Epidermal melanocyte (primary cell): ENCODE data around the gene KLHL21.
"Not testable (repeated sequence)": the region's sequence is repeated elsewhere in the genome, so short reads cannot be mapped to it uniquely, and the experiment has no call there.

ENCODE experiments used
- DNase-seq: peaks from one replicate; pipeline ENCODE4 v3.0.0; 2011; ENCODE audit warnings: low spot score; ENCODE audit not compliant: insufficient read length

KLHL21 gene

DNA sequence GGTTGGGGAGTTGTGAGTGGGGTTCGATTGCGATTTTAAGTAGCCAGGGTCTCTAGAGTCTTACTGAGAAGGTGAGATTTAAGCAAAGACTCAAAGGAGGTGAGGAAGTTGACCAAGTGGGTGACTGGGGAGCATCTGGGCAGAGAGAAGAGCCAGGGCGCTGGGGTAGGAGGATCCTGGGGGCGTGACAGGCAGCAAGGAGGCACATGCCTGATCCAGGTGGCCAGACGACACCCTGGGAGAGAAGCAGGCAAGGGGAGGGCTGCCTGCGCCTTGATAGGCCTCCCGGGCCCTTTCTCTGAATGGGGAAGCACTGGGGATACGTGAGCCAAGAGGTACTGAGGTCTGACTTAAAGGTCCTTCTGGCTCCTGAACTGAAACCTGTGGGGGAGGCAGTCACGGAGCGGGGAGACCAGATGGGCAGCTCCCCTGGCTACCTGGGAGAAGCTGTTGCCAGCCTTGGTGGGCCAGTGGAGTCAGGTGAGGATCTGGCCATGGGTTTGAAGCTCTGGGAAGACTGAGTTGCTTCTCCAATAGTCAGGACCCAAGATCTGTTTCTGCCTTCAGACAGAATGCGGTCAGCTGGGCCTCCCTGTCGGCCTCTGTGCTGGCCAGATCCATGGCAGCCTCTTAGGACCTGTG, 17.5 kb downstream of the KLHL21 start:
- DNase-seq, result no peak

DNA sequence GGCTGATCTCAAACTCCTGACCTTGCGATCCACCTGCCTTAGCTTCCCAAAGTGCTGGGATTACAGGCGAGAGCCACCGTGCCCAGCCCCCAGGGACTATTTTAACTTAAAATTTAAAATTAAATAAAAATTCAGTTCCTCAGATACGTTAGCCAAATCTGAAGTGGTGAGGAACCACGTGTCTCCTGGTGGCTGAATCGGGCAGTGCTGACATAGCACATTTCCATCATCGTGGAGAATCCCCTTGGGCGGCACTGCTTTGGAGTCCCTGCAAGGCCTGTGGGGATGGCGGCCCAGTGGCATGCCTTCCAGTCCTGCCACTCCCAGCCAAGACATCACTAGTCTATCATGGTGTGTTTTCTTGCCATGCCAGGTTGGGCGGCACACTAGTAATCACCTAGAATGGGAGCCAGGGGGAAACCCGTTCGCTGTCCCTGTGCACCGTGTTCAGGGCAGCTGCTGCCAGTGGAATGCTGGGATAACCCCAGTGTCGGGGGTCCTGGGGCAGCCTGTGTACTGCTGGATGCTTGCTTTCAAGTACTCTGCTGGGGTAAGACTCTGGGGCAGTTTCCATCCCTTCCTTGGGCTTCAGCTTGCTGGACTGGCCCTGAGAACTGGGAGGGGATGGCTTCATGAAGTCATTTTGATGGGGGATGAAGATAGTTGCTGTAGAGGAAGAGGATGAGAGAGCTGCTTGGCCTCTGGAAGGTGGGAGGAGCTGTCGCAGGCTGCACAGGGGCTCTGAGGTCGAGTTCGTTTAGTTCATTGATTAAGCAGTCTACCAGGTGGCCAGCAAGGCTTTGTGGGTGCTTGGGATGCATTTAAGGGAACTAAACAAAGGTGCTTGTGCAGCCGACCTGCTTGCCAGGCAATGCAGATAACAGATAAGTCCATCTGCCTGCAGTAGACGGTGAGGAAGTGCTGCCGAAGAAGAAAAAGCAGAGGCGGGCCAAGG, 18.3 kb downstream of the KLHL21 start:
- no peak for DNase-seq

DNA sequence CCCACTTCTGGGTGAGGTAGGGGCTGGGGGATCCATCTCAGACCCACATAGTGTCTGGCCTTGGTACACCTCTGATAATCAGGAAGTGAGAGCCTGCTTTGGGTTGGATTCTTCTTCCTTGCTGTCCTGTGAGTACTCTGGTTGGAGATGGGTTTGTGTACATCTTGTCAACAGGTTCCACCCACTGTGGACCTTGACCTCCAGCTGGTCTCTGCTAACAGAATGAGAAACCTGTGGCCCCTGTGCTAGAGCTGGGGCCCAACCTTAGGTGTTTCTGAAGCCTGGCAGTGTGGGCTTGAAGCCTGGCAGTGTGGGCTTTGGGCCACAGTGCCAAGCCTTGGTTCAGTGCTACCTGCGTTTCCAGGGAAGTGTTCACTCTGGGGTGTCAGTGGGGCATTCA, 20.3 kb downstream of the KLHL21 start:
- DNase-seq, result no peak

DNA sequence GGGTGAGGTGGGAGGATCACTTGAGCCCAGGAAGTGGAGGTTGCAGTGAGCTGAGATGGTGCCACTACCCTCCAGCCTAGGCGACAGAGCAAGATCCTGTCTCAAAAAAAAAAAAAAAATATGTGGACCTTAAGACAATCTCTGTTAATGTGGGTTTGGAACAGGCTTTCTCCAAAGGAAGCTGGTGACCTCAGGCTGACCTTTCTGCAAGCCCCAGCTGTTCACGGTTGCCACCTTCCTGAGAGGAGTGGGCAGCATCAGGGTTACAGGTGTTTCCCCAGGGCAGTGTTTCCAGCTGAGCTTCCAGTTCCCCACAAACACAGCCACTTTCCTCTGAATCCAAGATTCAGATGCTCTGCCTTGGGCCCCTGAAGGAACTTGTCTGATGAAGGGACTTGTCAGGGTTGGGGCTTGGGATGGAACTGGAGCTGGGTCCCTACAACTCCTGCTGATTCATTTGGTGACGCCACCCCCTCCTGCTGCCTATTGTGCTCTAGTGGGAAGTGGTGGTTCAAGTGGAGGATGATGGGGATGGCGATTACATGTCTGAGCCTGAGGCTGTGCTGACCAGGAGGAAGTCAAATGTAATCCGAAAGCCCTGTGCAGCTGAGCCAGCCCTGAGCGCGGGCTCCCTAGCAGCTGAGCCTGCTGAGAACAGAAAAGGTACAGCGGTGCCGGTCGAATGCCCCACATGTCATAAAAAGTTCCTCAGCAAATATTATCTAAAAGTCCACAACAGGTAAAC, 20.9 kb downstream of the KLHL21 start:
- no peak for DNase-seq

DNA sequence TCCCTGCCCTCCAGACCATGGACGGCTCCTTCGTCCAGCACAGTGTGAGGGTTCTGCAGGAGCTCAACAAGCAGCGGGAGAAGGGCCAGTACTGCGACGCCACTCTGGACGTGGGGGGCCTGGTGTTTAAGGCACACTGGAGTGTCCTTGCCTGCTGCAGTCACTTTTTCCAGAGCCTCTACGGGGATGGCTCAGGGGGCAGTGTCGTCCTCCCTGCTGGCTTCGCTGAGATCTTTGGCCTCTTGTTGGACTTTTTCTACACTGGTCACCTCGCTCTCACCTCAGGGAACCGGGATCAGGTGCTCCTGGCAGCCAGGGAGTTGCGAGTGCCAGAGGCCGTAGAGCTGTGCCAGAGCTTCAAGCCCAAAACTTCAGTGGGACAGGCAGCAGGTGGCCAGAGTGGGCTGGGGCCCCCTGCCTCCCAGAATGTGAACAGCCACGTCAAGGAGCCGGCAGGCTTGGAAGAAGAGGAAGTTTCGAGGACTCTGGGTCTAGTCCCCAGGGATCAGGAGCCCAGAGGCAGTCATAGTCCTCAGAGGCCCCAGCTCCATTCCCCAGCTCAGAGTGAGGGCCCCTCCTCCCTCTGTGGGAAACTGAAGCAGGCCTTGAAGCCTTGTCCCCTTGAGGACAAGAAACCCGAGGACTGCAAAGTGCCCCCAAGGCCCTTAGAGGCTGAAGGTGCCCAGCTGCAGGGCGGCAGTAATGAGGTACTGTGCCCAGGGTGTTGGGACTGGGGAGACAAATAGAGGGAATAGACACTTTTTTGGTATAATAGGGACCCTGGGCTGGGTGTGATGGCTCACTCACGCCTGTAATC, 21.9 kb downstream of the KLHL21 start:
- DNase-seq, result no peak

DNA sequence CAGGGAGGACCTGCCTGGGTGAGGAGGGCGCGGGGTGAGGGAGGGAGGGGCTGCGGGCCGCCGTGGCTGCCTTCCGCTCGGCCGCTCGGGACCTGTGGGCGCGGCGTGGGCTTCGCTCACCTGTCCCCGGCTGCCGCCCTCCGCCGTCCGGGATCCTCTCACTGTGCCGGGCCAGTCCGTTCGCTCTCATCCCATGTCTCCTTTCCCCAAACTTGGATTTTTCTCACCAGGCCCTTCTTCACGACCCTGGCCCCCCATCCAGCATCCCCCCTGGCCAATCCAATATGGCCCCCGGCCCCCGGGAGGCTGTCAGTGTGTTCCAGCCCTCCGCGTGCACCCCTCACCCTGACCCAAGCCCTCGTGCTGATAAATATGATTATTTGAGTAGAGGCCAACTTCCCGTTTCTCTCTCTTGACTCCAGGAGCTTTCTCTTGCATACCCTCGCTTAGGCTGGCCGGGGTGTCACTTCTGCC, 22.5 kb downstream of the KLHL21 start:
- no peak for DNase-seq

DNA sequence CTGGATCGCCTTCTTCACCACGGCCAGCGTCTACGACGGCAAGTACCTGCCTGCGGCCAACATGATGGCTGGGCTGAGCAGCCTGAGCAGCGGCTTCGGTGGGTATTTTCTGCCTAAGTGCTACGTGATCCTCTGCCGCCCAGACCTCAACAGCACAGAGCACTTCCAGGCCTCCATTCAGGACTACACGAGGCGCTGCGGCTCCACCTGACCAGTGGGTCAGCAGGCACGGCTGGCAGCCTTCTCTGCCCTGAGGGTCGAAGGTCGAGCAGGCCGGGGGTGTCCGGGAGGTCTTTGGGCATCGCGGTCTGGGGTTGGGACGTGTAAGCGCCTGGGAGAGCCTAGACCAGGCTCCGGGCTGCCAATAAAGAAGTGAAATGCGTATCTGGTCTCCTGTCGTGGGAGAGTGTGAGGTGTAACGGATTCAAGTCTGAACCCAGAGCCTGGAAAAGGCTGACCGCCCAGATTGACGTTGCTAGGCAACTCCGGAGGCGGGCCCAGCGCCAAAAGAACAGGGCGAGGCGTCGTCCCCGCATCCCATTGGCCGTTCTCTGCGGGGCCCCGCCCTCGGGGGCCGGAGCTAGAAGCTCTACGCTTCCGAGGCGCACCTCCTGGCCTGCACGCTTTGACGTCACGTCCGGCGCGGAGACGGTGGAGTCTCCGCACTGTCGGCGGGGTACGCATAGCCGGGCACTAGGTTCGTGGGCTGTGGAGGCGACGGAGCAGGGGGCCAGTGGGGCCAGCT, 23.1 kb downstream of the KLHL21 start, which contains the start of gene ZBTB48:
TSS of gene ZBTB48 (plus strand) at position 621 of the 745 bp plus-strand sequence. CDS start 616 bp downstream, outside the sequence.
- peak; percentile 100 for DNase-seq

DNA sequence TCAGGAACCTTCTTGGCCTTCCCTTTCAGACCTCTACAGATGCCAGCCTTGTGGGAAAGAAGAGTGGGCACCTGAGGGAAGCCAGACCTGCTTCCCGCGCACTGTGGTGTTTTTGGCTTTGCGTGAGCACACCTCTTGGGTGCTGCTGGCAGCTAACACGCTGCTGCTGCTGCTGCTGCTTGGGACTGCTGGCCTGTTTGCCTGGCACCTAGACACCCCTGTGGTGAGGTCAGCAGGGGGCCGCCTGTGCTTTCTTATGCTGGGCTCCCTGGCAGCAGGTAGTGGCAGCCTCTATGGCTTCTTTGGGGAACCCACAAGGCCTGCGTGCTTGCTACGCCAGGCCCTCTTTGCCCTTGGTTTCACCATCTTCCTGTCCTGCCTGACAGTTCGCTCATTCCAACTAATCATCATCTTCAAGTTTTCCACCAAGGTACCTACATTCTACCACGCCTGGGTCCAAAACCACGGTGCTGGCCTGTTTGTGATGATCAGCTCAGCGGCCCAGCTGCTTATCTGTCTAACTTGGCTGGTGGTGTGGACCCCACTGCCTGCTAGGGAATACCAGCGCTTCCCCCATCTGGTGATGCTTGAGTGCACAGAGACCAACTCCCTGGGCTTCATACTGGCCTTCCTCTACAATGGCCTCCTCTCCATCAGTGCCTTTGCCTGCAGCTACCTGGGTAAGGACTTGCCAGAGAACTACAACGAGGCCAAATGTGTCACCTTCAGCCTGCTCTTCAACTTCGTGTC, 23.9 kb downstream of the KLHL21 start:
- DNase-seq, result no peak

DNA sequence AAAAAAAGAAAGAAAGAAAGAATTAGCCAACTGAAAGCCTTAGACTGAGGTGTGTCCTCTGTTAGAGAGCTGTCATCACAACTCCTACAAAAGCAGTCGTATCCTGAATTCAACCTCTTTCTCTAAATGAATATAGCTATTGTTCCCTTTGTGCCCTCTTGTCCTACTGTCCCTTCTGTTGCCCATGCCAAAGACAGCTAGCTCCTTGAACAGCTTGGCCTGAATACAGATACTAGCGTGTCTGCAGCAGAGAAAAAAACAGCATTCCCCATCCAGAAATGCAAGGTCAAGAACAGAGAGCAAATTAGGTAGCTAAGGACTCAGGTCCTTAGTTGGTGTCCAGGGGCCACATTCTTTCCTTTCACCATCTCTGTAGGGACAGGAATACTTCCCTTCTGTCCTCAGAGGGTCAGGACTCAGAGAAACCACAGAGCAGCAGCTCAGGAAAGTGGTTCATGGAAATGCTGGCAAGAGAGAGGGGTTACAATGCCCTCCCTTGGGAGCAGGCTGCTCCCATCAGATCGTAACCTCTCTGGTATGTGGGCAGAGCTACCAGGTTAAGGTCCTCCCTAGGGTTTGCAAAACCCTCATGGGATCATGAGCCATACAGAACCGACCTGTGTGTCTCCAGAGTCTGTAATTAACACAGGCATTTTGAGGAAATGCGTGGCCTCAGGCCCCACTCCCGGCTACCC, 24.7 kb downstream of the KLHL21 start:
- DNase-seq, result no peak

DNA sequence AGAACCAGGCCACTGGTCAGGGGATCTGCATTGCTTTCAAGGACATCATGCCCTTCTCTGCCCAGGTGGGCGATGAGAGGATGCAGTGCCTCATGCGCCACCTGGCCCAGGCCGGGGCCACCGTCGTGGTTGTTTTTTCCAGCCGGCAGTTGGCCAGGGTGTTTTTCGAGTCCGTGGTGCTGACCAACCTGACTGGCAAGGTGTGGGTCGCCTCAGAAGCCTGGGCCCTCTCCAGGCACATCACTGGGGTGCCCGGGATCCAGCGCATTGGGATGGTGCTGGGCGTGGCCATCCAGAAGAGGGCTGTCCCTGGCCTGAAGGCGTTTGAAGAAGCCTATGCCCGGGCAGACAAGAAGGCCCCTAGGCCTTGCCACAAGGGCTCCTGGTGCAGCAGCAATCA, 27.9 kb downstream of the KLHL21 start:
- DNase-seq, result no peak

DNA sequence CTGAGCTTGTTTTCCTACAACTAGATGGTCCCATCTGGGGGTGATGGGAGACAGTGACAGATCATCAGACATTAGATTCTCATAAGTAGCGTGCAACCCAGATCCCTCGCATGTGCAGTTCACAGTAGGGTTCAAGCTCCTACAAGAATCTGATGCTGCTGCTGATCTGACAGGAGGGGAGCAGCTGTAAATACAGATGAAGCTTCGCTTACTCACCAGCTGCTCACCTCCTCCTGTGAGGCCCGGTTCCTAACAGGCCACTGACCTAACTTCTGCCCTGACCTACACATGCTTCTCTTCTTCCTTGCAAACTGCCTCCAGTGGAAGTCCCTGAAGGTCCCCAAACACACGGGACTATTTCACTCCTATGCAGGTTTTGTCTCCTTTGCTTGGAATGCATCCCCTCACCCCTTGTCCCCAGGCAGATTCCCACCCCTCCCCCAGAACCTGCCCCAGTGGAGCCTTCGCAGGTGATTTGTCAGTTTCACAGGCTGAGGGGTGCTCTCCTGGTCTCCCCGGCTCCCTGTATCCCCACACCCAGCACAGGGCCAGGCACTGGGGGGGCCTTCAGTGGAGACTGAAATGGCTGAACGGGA, 28.5 kb downstream of the KLHL21 start:
- peak; percentile 2 for DNase-seq

DNA sequence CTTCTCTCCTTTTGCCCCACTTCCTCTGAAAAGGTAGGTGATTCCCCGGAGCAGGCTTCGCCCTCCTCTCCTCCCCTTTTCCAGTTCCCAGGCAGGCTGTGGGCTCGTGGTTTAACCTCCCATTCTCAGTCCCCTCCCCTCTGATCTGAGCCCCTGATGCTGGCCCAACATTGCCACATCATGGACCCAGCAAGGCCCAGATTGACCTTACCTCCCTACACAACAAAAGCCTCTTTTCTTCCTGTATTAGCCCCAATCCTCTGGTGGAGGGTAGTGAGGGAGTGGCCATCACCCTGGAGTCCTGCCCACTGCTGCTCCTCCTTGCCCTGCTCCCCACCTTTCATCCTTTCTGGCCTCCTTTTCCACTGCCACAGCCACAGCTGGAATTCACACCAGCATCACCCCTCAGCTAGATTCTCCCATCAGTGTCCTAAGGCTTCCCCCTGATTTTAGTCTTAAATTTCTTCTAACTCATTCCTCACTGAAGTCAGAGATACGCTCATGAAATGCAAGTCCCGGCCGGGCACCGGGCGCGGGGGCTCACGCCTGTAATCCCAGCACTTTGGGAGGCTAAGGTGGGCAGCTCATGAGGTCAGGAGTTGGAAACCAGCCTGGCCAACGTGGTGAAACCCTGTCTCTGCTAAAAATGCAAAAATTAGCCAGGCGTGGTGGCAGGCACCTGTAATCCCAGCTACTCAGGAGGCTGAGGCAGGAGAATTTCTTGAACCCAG, 29.9 kb downstream of the KLHL21 start:
- no peak for DNase-seq

DNA sequence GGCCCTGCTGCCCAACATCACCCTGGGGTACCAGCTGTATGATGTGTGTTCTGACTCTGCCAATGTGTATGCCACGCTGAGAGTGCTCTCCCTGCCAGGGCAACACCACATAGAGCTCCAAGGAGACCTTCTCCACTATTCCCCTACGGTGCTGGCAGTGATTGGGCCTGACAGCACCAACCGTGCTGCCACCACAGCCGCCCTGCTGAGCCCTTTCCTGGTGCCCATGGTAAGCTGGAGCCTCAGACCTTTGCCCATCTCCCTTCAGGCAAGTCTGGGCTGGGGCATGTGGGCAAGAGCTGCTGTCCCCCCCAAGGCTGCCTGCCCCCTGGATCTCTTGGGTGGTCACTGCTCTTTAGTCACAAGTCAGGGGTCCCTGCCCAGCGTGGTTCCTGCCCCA, 31.7 kb downstream of the KLHL21 start:
- no peak for DNase-seq

DNA sequence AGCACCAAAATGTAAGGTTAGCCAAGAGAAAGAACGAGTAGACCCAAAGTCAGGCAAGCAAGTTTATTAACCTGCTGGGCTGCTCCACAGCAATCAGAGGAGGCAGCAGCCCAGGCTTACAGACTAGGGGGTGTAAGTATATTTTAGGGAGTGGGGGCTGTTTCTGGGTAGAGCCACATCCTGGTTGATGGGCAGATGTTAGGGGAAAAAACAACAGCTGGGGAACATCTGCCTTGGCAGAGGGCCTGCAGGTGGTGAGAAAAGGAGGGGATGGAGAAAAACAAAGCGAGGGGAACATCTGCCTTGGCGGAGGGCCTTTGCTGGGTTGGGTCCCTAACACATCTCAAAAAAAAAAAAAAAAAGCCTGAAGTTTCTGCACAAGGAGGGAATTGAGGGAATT, 32.6 kb downstream of the KLHL21 start:
- DNase-seq, result no peak

DNA sequence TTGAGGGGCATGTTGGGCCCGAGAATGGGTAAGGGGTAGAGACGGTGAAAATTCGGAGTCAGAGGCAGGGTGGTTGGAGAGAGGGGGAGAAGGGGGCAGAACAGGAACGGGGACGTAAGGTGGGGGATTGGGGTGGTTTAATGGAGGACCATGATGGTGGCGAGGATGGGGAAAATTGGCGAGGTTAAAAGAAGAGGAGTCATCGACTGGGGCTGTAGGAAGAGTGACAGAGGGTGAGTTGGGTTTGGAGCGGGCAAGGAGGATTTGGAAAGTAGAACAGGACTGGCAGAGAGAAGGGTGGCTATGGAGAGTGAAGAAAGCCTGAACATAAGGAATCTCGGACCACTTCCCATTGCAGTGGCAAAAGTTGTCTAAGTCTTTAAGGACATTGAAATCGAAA, 33.6 kb downstream of the KLHL21 start:
- DNase-seq, result no peak

DNA sequence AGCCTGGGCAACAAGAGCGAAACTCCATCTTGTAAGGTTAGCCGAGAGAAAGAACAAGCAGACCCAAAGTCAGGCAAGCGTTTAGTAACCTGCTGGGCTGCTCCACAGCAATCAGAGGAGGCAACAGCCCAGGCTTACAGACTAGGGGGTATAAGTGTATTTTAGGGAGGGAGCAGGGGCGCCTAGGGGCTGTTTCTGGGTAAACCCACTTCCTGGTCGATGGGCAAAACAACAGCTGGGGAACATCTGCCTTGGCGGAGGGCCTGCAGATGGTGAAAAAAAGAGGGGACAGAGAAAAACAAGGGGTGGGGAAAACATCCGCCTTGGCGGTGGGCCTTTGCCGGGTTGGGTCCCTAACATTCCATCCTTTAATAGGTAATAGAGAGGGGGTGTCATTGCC, 42.4 kb downstream of the KLHL21 start:
- DNase-seq, result no peak

DNA sequence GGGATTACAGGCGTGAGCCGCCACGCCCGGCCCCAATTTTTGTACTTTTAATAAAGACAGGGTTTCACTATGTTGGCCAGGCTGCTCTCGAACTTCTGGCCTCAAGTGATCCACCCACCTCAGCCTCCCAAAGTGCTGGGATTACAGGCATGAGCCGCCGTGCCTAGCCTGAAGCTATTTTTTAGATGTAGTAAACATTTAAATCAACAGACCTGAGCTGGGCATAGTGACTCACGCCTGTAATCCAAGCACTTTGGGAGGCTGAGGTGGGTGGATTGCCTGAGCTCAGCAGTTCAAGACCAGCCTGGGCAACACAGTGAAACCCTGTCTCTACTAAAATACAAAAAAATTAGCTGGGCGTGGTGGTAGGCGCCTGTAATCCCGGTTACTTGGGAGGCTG, 43.5 kb downstream of the KLHL21 start:
- DNase-seq, result not testable (repeated sequence)

DNA sequence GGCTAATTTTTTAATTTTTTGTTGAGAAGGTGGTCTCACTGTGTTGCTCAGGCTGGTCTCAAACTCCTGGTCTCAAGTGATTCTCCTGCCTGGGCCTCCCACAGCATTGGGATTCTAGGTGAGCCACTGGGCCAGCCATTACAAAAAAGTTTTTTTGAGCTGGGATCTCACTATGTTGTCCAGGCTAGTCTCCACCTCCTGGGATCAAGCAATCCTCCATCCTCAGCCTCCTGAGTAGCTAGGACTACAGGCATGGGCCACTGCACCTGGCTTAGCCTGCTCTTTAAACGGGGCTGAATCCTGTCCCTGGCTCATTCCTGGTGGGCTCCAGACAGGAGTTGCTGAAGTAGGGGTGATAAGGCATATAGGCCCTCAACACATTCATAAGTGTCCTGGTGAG, 45.1 kb downstream of the KLHL21 start:
- DNase-seq, result no peak
